ENCODE results near the gene CORO2B. TPM values are rescaled to one million over a fixed set of nuclear protein-coding genes. Genes with fewer than 3 reads are reported as not detected.

The CORO2B gene
- total and polyA plus RNA-seq, 11 donors = 3.0 to 9.1 (median 5.0) TPM

DNA sequence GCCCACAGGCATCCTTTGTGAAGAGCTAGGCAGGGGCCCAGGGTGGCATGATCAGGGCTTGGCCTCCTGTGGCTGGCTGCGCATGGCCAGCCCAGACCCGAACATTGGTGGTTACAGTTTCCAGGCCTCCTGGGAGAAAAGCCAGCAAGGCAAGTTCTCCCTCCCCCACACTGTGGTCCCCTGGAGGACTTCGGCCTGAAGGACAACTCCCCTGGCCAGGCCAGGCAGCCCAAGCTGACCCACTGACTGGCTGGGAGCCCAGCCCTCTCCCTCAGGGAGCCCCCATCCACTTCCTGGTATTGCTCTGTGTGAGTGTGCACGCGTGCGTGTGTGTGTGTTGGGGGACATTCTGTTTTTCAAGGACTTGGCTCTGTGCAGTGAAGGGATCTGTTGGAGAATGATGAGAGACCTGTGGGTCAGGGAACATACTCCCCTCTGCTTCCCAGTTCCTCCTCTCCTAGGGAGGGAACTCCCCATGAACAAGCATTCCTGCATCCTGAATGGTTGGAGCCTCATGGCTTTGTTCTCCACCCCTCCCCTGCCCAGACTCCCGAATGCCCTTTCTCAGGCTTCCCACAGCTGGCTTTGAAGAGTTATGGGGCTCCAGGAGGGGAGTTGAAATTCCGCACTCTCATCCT lies 29.5 kb downstream of the CORO2B start:
- TF ChIP-seq, protein P1, sequence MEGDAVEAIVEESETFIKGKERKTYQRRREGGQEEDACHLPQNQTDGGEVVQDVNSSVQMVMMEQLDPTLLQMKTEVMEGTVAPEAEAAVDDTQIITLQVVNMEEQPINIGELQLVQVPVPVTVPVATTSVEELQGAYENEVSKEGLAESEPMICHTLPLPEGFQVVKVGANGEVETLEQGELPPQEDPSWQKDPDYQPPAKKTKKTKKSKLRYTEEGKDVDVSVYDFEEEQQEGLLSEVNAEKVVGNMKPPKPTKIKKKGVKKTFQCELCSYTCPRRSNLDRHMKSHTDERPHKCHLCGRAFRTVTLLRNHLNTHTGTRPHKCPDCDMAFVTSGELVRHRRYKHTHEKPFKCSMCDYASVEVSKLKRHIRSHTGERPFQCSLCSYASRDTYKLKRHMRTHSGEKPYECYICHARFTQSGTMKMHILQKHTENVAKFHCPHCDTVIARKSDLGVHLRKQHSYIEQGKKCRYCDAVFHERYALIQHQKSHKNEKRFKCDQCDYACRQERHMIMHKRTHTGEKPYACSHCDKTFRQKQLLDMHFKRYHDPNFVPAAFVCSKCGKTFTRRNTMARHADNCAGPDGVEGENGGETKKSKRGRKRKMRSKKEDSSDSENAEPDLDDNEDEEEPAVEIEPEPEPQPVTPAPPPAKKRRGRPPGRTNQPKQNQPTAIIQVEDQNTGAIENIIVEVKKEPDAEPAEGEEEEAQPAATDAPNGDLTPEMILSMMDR (IDR thresholded peaks at IDR 0.05) = no peak
- no peak for TF ChIP-seq POLR2A (IDR thresholded peaks at IDR 0.05)
- H3K4me3 ChIP-seq = no peak overlapping the region

GRCh38 chr15:68608844-68609232 lies 30.0 kb downstream of the CORO2B start:
- TF ChIP-seq, protein P1 (IDR thresholded peaks at IDR 0.05) = no peak
- TF ChIP-seq POLR2A (IDR thresholded peaks at IDR 0.05) = no peak
- 53 to 64% (median 56%) methylated on average over 4 of the region's 4 CpGs for WGBS, 4 donors
- intact Hi-C loops (cut with DNase I) = loop anchor here in 1 of 10 donors (2.0 kb wide), 1 partner anchor 30 kb away; the partner anchor contains the start of gene CORO2B
- no peaks in the 10 kb centered on the region for H3K36me3 ChIP-seq
- peak overlapping the region; percentile 33 to 86 (median 68) for H3K27ac ChIP-seq
- H3K9me3 ChIP-seq = peaks cover 0 to 8% (median 0%) of the 10 kb centered on the region in 12 donors
- H3K4me3 ChIP-seq = no peak overlapping the region
- peaks cover 4 to 64% (median 38%) of the 10 kb centered on the region in 12 donors for H3K4me1 ChIP-seq
- DNase-seq = no peak
- no peak for ATAC-seq
- no peaks in the 10 kb centered on the region for H3K27me3 ChIP-seq

More for the DNA sequence above, 29.5 kb downstream of the CORO2B start:
- intact Hi-C loops (cut with DNase I) = loop anchor here in 1 of 10 donors (2.0 kb wide), 1 partner anchor 30 kb away; the partner anchor contains the start of gene CORO2B
- Histone ChIP-seq H3K27me3 (no peaks in the 10 kb centered on the region), H3K9me3 (peaks cover 0 to 8% (median 0%) of the 10 kb centered on the region in 12 donors), H3K36me3 (no peaks in the 10 kb centered on the region), H3K27ac (peak overlapping the region; percentile 33 to 86 (median 68)), H3K4me1 (peaks cover 4 to 59% (median 35%) of the 10 kb centered on the region in 12 donors)
- DNase-seq = peak; percentile 81 to 94 (median 91)
- ATAC-seq = peak; percentile 76 to 87 (median 85)
- 22 to 32% (median 27%) methylated on average over 7 to 8 of the region's 8 CpGs for WGBS, 4 donors

- Histone ChIP-seq H3K27me3 (no peaks in the 10 kb centered on the region), H3K4me3 (no peak overlapping the region), H3K4me1 (peaks cover 4 to 65% (median 46%) of the 10 kb centered on the region in 12 donors), H3K9me3 (peaks cover 0 to 8% (median 0%) of the 10 kb centered on the region in 12 donors), H3K27ac (peak overlapping the region; percentile 33 to 86 (median 68)), H3K36me3 (no peaks in the 10 kb centered on the region)
- WGBS, 4 donors = 58 to 82% (median 62%) methylated on average over 7 of the region's 7 CpGs
- ATAC-seq (peak; percentile 52 to 92 (median 76)), DNase-seq (peak; percentile 62 to 89 (median 84))
- TF ChIP-seq POLR2A (IDR thresholded peaks at IDR 0.05) = no peak
- TF ChIP-seq, protein P1 (IDR thresholded peaks at IDR 0.05) = no peak
- intact Hi-C loops (cut with DNase I) = loop anchor here in 1 of 10 donors (2.0 kb wide), 1 partner anchor 31 kb away; the partner anchor contains the start of gene CORO2B
These were observed 30.8 kb downstream of the CORO2B start for GRCh38 chr15:68609629-68610028.

DNA sequence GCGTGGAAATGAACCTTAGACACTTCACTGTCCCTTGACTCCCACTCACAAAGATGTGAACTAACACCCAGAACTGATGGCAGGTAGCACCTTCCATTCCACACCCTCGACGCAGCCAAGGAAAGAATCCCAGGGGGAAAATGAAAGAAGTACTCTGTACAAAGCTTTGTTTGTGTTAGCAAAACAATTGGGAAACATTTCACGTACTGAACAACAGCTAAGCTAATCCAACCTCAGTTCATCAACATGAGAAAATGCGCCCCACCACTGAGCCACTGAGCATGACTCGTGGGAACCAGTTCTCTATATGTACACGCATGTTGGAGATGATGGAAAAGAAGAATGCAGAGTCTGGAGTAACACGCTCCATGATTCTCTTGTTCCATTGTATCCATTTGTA lies 32.0 kb downstream of the CORO2B start:
- H3K4me3 ChIP-seq = no peak overlapping the region
- H3K36me3 ChIP-seq = no peaks in the 10 kb centered on the region
- TF ChIP-seq POLR2A (IDR thresholded peaks at IDR 0.05) = no peak
- TF ChIP-seq, protein P1 (IDR thresholded peaks at IDR 0.05) = no peak
- 69 to 74% (median 71%) methylated on average over 8 of the region's 8 CpGs for WGBS, 4 donors
- no peaks in the 10 kb centered on the region for H3K27me3 ChIP-seq
- intact Hi-C loops (cut with DNase I) = no loop called here
- H3K9me3 ChIP-seq = peaks cover 0 to 8% (median 0%) of the 10 kb centered on the region in 12 donors
- peaks cover 4 to 62% (median 41%) of the 10 kb centered on the region in 12 donors for H3K4me1 ChIP-seq
- ATAC-seq (no peak), DNase-seq (no peak)
- peak overlapping the region in 5 of 12 donors; percentile 13 to 74 (median 64) for H3K27ac ChIP-seq
